Brain microvascular endothelial cell (primary cell): Measurements from ENCODE around the gene RAB11FIP3.
"Not testable (repeated sequence)": the region's sequence is repeated elsewhere in the genome, so short reads cannot be mapped to it uniquely, and the experiment has no call there.

Experiments used
- DNase-seq: peaks from one replicate; pipeline ENCODE4 v3.0.0-alpha.2; 2020
- H3K27ac ChIP-seq: fragments of 250-450 bp; sonication (Bioruptor Pico); 2 replicates; pipeline ENCODE4 v1.5.1; 2020; ENCODE audit warnings: mild to moderate bottlenecking, moderate library complexity
- H3K27me3 ChIP-seq: fragments of 250-450 bp; sonication (Bioruptor Pico); replicated peaks from 2 replicates; pipeline ENCODE4 v1.5.1; 2020; ENCODE audit warnings: mild to moderate bottlenecking
- H3K36me3 ChIP-seq: fragments of 250-450 bp; sonication (Bioruptor Pico); replicated peaks from 2 replicates; pipeline ENCODE4 v1.5.1; 2020; ENCODE audit warnings: mild to moderate bottlenecking
- H3K4me3 ChIP-seq: 2 replicates; pipeline ENCODE4 v1.5.1; 2011; ENCODE audit warnings: low read depth, mild to moderate bottlenecking, control low read depth, low read length, moderate library complexity
- in situ Hi-C: cut with HindIII; loops from 2 replicates; pipeline ENCODE4 v1.10.0; 2017; ENCODE audit warnings: low sequenced_read_pairs, low pct_ligation_motif_present
- TF ChIP-seq, protein P1 (sequence below): IDR thresholded peaks from 2 replicates; pipeline ENCODE4 v1.5.1; 2011; ENCODE audit warnings: low read depth, mild to moderate bottlenecking, moderate library complexity, low read length, control low read depth, inconsistent platforms; ENCODE audit errors: missing control alignments

Gene RAB11FIP3

DNA sequence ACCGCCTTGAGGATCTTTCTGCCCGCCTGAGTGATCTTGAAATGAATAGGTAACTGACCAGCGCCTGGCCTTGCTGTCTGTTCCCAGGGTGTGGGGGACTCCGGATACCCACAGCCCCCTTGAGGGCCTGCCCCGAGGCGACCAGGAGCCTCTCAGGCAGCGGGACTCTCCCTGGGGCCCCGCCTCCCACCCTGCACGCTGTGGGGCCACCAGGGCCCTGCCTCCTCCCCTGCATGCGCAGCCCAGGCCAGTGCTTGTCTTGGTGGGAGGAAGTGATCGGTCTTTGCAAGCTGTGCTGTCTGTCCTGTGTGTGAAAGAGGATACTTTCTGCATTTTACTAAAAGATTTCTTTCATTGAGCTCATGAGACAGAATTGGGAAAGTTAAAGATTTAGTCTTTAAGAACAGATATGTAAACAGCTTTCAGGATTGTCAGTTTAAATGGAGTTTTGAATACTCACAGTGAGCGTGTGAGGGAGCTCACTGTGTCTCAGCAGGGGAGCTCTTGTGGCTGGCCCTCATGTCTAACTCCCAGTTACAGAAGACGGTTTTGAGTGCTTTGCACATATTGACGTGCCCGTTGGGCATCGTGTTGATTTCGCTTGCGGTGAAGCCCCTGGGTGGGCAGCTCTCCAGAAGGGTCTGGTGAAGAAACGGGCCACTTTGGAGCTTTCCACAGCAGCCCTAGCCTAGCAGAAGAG, 65.9 kb downstream of the RAB11FIP3 start:
- in situ Hi-C loops: no loop called here
- Histone ChIP-seq H3K27me3 (no peaks in the 10 kb centered on the region), H3K4me3 (no peak overlapping the region), H3K36me3 (no peaks in the 10 kb centered on the region), H3K27ac (no peak overlapping the region)
- DNase-seq: peak; percentile 11
- TF ChIP-seq, protein P1, sequence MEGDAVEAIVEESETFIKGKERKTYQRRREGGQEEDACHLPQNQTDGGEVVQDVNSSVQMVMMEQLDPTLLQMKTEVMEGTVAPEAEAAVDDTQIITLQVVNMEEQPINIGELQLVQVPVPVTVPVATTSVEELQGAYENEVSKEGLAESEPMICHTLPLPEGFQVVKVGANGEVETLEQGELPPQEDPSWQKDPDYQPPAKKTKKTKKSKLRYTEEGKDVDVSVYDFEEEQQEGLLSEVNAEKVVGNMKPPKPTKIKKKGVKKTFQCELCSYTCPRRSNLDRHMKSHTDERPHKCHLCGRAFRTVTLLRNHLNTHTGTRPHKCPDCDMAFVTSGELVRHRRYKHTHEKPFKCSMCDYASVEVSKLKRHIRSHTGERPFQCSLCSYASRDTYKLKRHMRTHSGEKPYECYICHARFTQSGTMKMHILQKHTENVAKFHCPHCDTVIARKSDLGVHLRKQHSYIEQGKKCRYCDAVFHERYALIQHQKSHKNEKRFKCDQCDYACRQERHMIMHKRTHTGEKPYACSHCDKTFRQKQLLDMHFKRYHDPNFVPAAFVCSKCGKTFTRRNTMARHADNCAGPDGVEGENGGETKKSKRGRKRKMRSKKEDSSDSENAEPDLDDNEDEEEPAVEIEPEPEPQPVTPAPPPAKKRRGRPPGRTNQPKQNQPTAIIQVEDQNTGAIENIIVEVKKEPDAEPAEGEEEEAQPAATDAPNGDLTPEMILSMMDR: no peak

DNA sequence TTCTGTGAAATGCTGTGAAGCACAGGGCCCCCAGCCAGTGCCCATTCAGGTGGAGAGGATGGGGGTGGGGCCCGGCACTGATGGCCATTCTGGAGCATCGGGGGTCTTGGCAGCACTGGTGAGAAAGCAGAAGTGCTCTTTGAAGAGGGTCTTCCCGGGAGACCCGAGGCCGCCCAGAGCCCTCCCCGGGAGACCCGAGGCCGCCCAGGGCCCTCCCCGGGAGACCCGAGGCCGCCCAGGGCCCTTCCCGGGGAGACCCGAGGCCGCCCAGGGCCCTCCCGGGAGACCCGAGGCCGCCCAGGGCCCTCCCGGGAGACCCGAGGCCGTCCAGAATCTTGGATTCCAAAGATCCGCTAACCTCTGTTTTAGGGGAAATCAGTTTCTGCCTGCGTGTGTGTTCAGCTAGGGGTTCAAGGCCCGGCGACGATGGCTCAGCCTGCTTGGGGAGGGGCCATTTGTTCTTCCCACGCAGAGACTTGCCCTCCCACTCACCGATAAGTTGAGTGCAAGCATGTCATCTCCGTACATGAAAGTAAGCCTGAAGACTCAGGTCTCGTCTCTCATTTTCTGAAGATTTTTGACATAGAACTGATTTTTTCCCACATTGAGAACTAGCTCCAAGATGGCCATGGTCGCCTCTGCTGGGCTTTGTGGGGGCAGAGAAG, 66.9 kb downstream of the RAB11FIP3 start:
- H3K36me3 ChIP-seq: no peaks in the 10 kb centered on the region
- no peaks in the 10 kb centered on the region for H3K27me3 ChIP-seq
- H3K4me3 ChIP-seq: no peak overlapping the region
- TF ChIP-seq, protein P1: no peak
- H3K27ac ChIP-seq: no peak overlapping the region
- in situ Hi-C loops: no loop called here
- no peak for DNase-seq

DNA sequence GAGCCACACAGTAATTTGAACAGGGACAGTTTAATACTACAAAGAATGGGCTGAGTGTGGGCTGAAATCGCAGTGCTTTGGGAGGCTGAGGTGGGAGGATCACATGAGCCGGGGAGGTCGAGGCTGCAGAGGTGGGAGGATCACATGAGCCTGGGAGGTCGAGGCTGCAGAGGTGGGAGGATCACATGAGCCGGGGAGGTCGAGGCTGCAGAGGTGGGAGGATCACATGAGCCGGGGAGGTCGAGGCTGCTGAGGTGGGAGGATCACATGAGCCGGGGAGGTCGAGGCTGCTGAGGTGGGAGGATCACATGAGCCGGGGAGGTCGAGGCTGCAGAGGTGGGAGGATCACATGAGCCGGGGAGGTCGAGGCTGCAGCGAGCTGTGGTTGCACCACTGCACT, 69.2 kb downstream of the RAB11FIP3 start:
- H3K4me3 ChIP-seq, H3K27me3 ChIP-seq, DNase-seq, H3K27ac ChIP-seq, H3K36me3 ChIP-seq, in situ Hi-C loops: not testable (repeated sequence)

DNA sequence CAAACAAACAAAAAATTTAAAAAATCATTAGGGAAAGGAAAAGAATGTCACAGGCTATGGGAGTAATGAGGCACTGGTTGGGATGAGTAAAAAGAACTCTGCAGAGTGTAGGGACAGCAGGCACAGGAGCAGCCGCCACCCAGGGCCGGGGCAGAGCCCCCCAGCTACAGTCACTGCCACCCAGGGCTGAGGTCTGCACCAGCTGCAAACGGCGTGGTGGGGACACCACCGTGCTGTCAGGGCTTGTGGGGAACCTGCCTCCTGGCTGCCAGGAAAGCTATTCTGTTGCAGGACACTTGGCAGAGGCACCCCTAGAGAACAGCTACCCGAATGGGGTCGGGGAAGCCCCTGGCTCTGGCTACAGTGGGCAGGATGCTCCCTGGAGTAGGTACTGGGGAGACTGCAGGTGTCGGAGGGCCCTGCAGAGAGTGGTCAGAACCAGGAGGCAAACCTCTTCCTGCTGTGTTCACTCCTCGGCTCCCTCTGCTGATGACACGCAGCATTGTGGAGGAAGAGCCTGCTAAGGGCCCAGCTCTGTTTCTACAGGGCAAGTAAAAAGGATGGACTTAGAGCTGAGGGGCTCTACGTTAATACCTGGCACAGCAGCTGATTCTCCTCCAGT, 69.8 kb downstream of the RAB11FIP3 start:
- Histone ChIP-seq H3K27ac (no peak overlapping the region), H3K27me3 (no peaks in the 10 kb centered on the region), H3K36me3 (no peaks in the 10 kb centered on the region), H3K4me3 (no peak overlapping the region)
- in situ Hi-C loops: no loop called here
- DNase-seq: peak; percentile 13
- TF ChIP-seq, protein P1: peak; percentile 71

DNA sequence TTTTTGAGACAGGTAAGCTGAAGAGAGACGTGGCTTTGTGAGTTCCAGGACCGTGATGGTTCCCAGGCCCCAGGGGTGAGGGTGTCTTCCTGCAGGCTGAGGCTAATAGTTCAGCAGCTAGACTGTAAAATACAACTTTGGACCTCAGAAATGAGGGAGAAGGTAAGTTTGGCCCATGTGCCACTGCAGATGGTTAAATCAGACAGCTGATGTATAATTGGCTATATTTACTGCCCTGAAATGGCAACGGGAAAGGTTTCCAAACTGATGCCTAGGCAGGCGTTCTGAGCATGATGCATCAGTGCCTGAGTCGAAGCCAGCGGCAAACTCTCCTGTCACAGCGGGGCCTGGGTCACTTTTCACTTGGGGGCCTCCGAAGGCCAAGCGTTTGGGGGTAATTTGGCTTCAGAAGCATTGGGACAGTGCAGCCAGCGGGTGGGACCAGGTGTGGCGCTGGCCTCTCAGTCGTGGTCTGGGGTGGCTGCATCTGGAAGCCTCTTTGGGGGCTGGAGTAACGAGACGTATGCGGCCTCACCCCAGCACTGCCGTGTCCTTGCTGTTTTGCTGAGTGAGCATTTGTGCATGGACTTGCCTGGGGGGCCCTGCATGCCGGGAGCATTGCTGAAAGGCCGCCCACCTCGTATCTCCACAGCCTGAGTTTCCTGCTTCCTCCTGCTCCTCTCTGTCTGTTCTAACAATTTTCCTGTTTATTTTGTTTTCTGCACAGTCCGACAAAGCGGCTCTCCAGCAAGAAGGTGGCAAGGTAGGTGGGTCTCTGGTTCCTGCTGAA, 70.8 kb downstream of the RAB11FIP3 start:
- in situ Hi-C loops: no loop called here
- no peaks in the 10 kb centered on the region for H3K27me3 ChIP-seq
- H3K36me3 ChIP-seq: no peaks in the 10 kb centered on the region
- no peak overlapping the region for H3K27ac ChIP-seq
- TF ChIP-seq, protein P1: no peak
- DNase-seq: no peak
- H3K4me3 ChIP-seq: no peak overlapping the region

DNA sequence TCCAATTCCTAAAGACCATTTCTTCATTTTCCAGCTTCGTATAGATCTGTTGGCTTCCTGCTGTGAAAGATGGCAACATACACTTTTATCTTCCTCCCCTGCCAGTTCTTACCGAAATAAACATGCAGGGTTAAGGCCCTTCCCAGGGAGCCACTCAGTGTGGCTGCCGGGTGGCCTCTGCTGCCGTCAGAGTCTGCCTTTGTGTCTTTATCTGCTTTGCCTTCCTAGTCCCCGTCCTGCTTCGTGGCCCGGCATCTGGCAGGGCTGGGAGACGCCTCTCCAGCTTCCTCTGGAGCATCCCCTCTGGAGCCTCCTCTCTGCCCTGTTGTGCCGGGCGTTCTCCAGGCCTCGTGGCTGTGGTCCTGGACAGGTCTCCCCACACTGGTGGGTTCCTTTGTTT, 71.8 kb downstream of the RAB11FIP3 start:
- H3K27me3 ChIP-seq: no peaks in the 10 kb centered on the region
- in situ Hi-C loops: no loop called here
- no peaks in the 10 kb centered on the region for H3K36me3 ChIP-seq
- DNase-seq: no peak
- H3K27ac ChIP-seq: no peak overlapping the region
- no peak overlapping the region for H3K4me3 ChIP-seq
- TF ChIP-seq, protein P1: no peak
